SK-N-MC (cell line): ENCODE measurements around the gene HTATIP2.

ENCODE experiments used
- EZH2 ChIP-seq: fragments of 200-600 bp; sonication (generic); IDR thresholded peaks from one replicate; pipeline ENCODE4 v1.6.1; 2017; ENCODE audit warnings: antibody characterized with exemption
- FOXP2 ChIP-seq: optimal IDR thresholded peaks from 2 replicates; pipeline ENCODE3; 2011; ENCODE audit warnings: mild to moderate bottlenecking, moderate library complexity; ENCODE audit not compliant: insufficient read depth; ENCODE audit errors: extremely low read length, control extremely low read depth
- POLR2AphosphoS5 ChIP-seq: IDR thresholded peaks from 2 replicates; pipeline ENCODE4 v1.6.1; 2012; ENCODE audit warnings: mild to moderate bottlenecking, low read depth, low read length, borderline replicate concordance

DNA sequence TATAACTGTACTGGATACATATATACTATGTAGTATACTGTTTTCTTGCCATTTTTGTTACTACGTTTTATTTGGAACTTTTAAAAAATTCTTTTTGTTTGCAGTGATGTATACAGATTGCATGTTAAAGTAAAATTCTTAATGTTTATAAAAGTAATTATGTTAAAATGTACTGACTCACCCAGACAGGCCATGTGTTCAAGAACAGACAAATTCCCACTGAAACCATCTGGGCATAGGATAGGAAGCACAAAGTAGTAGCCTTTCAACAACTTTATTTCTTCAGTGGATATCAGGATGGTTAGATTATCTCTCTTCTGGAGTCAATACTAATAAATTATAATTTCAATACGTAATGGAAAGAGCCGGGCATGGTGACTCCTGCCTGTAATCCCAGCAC is 43.8 kb downstream of the HTATIP2 start:
- TF ChIP-seq EZH2 (no peak), POLR2AphosphoS5 (no peak), FOXP2 (no peak)
